ENCODE measurements around the gene FBXO34.

FBXO34 gene

DNA sequence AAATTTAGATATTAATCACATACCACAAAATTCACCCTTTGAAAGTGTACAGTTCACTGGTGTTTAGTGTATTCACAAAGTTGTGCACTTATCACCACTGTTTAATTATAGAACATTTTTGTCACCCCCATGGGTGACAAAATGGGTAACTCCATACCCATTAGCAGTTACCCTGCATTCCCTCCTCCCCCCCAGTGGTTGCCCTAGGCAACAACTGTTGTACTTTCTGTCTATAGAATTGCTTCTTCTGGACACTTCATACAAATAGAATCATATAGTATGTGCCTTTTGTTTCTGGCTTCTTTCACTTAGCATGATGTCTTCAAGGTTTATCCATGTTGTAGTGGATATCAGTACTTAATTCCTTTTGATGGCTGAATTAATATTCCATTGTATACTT is 52.7 kb downstream of the FBXO34 start:
- TF ChIP-seq, protein P1, sequence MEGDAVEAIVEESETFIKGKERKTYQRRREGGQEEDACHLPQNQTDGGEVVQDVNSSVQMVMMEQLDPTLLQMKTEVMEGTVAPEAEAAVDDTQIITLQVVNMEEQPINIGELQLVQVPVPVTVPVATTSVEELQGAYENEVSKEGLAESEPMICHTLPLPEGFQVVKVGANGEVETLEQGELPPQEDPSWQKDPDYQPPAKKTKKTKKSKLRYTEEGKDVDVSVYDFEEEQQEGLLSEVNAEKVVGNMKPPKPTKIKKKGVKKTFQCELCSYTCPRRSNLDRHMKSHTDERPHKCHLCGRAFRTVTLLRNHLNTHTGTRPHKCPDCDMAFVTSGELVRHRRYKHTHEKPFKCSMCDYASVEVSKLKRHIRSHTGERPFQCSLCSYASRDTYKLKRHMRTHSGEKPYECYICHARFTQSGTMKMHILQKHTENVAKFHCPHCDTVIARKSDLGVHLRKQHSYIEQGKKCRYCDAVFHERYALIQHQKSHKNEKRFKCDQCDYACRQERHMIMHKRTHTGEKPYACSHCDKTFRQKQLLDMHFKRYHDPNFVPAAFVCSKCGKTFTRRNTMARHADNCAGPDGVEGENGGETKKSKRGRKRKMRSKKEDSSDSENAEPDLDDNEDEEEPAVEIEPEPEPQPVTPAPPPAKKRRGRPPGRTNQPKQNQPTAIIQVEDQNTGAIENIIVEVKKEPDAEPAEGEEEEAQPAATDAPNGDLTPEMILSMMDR (IDR thresholded peaks at IDR 0.05; ENCODE audit: low read depth, low read length), result no peak
- no peak overlapping the region for H3K4me3 ChIP-seq (ENCODE audit: low read depth, low read length)
- H3K36me3 ChIP-seq, result no peaks in the 10 kb centered on the region; the same call in 1 of the 2 replicates
- H3K9me3 ChIP-seq (ENCODE audit: severe bottlenecking), result no peaks in the 10 kb centered on the region
- H3K27me3 ChIP-seq (ENCODE audit: insufficient read depth, low read depth, severe bottlenecking), result no peaks in the 10 kb centered on the region
- no peak overlapping the region for H3K27ac ChIP-seq
- DNase-seq, result no peak

GRCh38 chr14:55324812-55325211 is 53.6 kb downstream of the FBXO34 start:
- Histone ChIP-seq H3K27me3 (ENCODE audit: insufficient read depth, low read depth, severe bottlenecking) (no peaks in the 10 kb centered on the region), H3K27ac (no peak overlapping the region)
- TF ChIP-seq, protein P1 (IDR thresholded peaks at IDR 0.05; ENCODE audit: low read depth, low read length), result no peak

GRCh38 chr14:55327179-55327578 is 56.0 kb downstream of the FBXO34 start:
- no peak overlapping the region for H3K27ac ChIP-seq
- H3K9me3 ChIP-seq (ENCODE audit: severe bottlenecking), result no peaks in the 10 kb centered on the region

More at GRCh38 chr14:55324812-55325211, 53.6 kb downstream of the FBXO34 start:
- Histone ChIP-seq H3K36me3 (no peaks in the 10 kb centered on the region; the same call in 1 of the 2 replicates), H3K4me3 (ENCODE audit: low read depth, low read length) (no peak overlapping the region), H3K9me3 (ENCODE audit: severe bottlenecking) (no peaks in the 10 kb centered on the region)
- DNase-seq, result no peak

GRCh38 chr14:55328317-55328716 is 57.1 kb downstream of the FBXO34 start:
- Histone ChIP-seq H3K4me3 (ENCODE audit: low read depth, low read length) (no peak overlapping the region), H3K9me3 (ENCODE audit: severe bottlenecking) (no peaks in the 10 kb centered on the region), H3K27ac (no peak overlapping the region), H3K36me3 (no peaks in the 10 kb centered on the region), H3K27me3 (ENCODE audit: insufficient read depth, low read depth, severe bottlenecking) (no peaks in the 10 kb centered on the region)
- DNase-seq, result no peak
- TF ChIP-seq, protein P1 (IDR thresholded peaks at IDR 0.05; ENCODE audit: low read depth, low read length), result no peak

More at GRCh38 chr14:55327179-55327578, 56.0 kb downstream of the FBXO34 start:
- no peak overlapping the region for H3K4me3 ChIP-seq (ENCODE audit: low read depth, low read length)
- no peak for DNase-seq
- TF ChIP-seq, protein P1 (IDR thresholded peaks at IDR 0.05; ENCODE audit: low read depth, low read length), result no peak
- no peaks in the 10 kb centered on the region for H3K27me3 ChIP-seq (ENCODE audit: insufficient read depth, low read depth, severe bottlenecking)
- H3K36me3 ChIP-seq, result no peaks in the 10 kb centered on the region

DNA sequence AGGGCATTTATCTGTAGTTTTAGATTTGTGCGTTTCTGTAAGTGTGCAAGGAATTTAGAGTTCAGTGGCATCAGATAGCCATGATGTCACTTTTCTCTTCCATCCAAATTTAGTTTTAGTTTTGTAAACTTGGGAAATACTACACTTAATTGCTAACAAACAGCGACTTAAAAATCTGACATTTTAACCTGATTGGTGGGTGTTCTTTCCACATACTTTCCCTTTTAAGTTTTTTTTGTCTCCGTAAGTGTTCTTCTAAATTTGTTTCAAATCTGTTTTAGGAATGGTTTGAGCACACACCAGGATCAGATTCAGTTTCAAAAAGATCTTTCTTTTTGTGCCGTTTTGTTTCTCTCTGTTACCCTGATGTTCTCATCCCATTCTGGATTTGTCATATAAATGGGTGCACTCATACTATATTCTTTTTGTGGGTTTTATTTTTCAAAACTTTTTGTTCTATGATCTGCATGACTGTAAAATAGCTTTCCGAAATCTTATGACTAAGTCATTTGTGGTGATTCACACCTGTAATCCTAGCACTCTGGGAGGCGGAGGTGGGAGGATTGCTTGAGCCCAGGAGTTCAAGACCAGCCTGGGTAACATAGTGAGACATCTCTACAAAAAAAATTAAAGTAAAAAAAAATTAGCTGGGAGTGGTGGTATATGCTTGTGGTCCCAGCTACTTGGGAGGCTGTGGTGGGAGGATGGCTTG is 58.9 kb downstream of the FBXO34 start:
- H3K27ac ChIP-seq, result no peak overlapping the region
- H3K9me3 ChIP-seq (ENCODE audit: severe bottlenecking), result no peaks in the 10 kb centered on the region
- no peaks in the 10 kb centered on the region for H3K27me3 ChIP-seq (ENCODE audit: insufficient read depth, low read depth, severe bottlenecking)
- no peak for DNase-seq
- no peak overlapping the region for H3K4me3 ChIP-seq (ENCODE audit: low read depth, low read length)
- H3K36me3 ChIP-seq, result no peaks in the 10 kb centered on the region; the same call in 1 of the 2 replicates
- TF ChIP-seq, protein P1 (IDR thresholded peaks at IDR 0.05; ENCODE audit: low read depth, low read length), result no peak
